Measurements from ENCODE around the gene CBX4.
"Not testable (repeated sequence)": the region's sequence is repeated elsewhere in the genome, so short reads cannot be mapped to it uniquely, and the experiment has no call there.

CBX4 gene

DNA sequence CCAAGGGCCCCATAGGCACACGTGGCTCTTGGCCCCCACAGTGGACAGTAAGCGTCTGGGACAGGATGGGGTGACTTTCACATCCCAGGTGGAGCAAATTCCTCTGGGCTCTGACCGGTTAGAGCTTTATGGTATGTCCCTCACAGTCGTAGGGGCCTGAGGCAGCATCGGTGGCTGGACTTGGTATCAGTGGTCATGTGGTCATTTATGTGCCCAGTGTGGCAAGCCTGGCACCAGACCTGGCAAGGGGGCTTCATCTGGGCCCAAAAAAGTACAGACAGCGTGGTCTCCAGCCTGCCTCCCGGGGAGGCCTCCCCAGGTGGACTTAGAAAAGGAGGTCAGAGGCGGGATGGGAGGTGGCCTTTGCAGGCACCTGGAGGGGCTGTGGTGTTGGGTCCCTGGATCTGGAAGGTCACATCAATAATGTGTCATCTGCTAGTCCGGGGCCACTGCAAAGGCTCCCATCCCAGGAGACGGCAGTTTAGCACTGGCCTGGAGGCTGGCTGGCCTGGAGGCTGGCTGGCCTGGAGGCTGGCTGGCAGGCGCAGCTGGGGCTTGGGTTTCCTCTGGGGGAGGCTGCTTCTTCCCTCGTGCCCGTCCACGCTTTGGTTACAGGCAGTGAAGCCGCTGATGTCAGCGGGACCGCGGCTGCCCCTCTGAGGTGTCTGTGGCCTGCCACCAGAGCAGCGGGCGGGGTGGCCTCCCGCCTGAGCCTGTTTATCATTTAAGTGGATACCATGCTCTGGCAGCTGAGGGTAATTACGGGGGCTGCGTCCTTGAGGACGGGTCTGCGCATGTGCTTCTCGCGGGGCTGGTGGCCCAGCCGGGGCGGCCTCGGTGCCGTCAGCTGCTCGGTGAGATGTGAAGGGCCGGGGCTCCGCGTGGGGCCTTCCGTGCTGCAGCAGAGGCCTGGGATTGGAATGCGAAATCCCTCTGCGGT, 20.7 kb upstream of the CBX4 start:
- DNase-seq (ENCODE audit: low read depth in 2 of 2): no peak

DNA sequence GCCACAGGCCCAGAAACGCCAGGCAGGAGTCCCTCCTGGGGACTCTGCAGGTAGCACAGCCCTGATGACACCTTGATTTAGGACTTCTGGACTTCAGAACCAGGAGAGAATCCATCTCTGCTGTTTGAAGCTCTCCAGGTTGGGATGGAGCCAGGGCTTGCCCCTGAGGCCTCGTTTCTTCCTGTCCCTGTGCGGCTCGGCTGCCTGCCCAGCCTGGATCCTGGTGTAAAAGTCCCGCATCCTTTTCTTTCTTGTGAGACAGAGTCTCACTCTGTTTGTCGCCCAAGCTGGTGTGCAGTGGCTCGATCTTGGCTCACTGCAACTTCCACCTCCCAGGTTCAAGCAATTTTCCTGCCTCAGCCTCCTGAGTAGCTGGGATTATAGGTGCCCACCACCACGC, 17.9 kb upstream of the CBX4 start:
- DNase-seq (ENCODE audit: low read depth in 2 of 2): no peak

DNA sequence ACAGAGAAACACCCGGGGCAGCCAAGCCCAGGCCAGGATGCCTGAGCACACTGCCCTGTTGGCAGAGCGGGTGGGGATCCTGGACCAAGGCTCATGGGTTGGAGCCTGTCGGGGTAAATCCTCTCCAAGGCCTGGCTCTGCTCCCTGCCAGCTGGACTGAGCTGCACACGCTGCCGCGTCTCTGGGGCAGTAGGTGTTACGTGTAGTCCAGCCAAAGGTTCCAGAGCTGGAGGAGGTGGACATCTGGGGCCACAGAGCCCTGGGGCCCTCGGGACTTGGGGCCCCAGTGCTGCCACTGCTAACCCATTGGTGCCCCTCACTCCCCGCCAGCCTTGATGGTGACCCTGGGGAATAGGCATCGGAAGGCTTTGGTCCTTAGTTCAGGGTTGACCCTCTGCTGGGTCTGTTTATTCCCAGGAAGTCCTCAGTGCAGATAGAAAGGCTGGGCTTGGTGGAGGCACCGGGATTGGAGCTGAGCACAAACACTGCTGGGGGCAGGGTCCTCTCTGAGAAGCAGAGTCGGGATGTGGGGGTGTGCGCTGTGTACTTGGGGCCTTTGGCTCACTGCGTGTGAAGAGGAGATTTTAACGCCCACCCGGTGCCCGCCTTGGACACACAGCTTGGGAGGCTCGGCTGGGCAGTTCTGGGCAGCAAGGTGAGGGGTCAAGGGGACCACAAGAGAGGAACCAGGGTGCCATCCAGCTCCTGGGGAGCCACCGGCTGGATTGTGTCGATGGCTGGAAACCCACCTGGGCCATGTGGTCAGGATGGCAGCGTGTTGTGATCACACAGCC, 16.3 kb upstream of the CBX4 start:
- no peak for DNase-seq (ENCODE audit: low read depth in 2 of 2)

DNA sequence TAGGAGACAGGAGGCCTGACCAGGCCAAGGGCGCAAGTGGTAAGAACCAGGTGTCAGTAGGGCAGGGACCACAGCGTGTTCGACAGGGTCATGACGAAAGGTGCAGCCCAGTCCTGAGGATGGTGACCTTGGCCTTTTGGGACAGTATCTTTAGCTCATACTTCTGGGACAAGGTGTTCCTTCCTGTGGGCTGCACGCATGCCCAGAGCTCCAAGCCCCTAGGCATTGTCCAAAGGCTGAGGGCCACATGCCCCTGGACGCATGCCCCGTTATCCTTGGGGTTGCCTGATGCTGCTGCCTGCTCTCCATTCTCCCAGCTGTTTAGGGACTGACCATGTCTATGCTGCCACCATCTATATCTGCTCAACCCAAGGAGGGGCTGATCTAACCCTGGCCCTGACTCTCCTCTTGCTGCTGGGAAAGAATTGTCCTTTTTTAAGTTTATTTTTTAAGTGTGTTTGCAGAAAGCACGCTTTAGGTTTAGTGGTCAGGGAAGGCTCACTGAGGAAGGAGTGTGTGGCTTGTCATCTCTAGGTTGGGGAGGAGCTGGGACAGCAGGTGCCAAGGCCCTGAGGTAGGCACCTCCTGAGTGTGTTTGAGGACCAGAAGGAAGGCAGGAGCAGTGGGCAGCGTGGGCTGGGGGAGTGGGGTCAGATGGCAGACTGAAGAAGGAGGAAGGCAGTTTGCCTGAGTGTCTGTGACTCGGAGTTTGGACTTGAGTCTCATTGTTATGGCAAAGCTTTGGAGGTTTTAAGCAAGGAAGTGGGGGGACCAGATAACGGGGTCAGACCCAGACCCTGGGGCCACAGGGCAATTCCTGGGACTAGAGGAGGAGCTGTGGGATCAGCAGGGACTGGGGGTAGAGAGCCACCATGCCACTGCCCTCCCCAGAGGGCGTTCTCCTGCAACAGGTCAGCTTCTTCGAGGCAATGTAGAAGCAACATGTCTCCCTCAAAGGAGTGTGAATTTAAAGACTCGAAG, 15.1 kb upstream of the CBX4 start:
- DNase-seq (ENCODE audit: low read depth in 2 of 2): no peak

DNA sequence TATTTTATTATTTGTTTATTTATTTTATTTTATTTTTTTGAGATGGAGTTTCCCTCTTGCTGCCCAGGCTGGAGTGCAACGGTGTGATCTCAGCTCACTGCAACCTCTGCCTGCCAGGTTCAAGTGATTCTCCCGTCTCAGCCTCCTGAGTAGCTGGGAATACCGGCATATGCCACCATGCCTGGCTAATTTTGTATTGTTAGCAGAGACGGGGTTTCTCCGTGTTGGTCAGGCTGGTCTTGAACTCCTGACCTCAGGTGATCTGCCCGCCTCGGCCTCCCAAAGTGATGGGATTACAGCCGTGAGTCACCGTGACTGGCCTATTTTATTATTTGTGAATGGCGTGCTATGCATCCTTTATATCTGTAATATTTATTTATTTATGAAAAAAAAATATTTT, 13.9 kb upstream of the CBX4 start:
- DNase-seq (ENCODE audit: low read depth in 2 of 2): not testable (repeated sequence)

DNA sequence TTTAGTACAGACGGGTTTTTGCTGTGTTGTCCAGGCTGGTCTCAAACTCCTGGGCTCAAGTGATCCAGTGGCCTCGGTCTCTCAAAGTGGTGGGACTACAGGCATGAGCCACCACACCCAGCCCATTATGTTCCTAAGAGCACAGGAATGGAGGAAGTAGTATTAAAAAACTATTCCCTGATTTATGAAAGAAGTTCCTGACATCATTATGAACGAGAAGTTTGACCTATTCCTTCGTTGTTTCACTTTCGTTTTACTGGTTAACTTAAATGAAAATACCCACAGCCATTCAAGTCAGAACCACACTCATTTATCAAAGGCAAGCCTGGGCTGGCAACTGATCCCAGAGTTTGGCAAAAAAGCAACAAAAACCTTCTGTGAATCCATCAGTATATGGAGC, 13.5 kb upstream of the CBX4 start:
- DNase-seq (ENCODE audit: low read depth in 2 of 2): no peak

DNA sequence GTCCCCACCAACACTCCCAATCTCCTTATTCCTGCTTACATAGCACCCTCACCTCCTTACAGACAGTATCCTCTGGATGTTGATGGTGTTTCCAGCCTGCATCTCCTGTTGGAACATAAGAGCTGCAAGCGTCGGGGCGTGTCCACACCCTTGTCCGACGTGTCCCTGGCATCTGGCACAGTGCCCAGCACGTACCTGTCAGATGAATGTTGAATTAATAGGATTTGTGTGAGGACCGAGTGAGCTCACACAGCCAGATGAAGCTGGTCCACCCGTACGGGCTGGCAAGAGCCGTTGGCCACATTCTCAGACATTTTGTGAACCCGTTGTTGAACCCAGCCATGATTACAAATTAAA, 12.2 kb upstream of the CBX4 start:
- no peak for DNase-seq (ENCODE audit: low read depth in 2 of 2)

DNA sequence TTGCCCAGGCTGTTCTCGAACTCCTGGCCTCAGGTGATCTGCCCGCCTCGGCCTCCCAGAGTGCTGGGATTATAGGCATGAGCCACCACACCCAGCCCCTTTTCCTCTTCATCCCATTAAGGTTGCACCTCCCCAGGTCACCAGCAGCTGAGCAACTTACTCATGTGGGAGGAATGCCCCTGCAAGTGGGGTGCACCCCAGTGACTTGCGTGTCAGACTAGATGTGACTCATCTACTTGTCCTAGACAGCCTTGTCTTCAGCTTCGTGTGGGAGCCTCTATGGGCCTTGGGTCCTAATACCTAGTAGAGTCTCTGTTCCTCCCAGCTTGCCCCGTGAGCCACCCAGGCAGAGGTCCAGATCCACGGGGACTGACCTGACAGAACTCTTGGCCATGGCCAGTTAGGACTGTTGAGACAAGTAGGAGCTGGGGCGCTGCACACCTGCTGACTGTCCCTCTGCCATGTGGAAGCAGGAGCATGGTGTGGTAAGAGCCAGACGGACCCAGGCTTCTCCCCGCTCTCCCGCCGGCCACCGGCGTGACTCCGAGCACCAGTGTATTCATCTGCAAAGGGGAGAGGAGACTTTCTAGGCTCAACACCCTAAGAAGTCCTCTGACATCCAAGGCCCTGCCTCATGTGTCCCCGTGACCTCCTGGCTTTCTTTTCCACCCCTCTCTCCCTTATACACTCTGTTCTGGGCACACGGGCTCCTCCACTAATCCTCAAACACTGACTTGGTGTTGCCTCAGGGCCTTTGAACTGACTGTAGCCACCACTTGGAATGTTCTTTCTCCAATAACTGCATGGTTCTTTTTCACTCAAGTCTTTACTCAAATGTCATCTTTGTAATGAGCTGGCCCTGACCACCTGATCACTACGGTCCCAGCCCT, 11.6 kb upstream of the CBX4 start:
- DNase-seq (ENCODE audit: low read depth in 2 of 2): no peak

DNA sequence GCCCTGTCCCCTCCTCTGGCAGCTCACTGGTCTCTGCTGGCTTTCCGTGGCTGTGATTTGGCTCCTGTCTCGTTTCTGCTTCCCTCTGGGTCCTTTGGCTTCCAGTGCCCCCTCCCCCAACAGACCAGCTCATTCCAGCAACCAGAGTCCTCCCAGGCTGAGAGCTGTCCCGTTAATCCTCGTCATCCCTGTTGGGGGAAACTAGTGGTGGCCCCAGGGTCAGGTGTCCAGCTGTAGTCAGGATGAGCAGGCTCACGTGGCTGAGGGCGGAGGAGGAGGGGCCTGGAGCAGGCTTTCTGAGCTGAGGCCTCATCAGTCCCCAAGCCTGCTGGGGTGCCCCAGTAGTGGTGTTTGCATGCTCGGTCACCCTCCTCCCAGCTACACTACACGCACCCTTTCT, 10.7 kb upstream of the CBX4 start:
- DNase-seq (ENCODE audit: low read depth in 2 of 2): no peak

DNA sequence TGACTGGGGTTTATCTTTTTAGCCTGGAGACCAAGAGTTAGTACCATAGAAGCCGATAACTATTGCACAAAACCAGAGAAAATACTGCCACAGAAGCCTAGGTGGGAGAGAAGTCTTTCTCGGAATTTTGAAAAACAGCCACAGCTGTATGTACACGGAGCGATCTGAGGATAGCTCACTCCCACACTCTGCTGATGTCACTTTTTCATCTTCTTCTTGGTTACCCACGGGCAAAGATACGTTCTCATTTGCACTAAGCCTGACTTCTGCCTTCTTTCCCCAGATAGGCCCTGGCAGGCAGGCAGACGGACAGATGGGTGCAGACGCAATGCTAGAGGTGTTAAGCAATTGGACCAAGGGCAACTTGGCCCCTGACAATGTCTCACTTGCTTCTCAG, 9.1 kb upstream of the CBX4 start:
- DNase-seq (ENCODE audit: low read depth in 2 of 2): no peak

DNA sequence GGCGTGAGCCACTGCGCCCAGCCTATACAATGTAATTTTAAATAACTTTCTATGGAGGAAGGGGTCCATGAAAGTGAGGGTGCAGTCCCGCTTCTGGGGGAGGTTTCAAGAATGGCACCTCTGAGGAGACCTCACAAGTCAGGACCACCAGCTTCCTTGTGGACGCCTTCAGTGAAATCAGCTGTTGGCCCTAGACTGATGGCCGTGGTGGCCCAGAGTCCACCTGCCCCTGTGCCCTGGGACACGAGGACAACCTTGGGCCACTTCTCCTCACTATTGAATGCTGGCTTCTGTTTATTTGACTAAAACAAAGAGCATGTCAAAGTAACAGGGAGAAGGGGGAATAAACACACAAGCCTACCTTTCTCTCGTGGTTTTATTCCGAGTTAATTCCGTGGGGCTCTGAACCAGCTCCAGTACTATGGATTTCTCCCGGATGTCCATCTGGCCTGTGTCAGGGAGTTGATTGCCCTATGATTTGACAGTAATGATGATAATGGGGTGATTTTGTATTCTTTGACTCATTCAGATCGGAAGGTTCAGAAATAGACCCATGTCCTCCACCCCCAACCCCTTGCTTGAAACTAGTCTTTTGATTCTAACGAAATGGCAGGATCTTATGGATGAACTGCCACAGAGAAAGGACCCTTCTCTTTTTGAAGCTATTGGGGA, 8.6 kb upstream of the CBX4 start:
- DNase-seq (ENCODE audit: low read depth in 2 of 2): no peak

DNA sequence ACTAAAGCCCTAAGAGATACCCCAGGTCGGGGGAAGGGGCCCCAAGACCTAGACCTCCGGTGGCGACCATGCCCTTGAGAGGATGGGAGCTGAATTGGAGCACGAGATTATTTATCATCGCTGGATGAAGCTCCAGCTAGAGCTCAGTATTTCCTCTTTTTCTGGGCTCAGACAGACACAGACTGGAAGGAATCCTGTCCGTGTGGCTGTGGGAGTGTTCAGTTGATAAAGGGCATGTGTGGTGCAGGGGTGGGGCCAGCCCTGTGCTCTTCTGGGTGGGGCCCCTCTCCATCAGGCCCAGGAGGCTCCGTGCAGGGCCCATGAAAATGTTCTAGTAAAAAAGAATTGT, 6.3 kb upstream of the CBX4 start:
- DNase-seq (ENCODE audit: low read depth in 2 of 2): no peak

DNA sequence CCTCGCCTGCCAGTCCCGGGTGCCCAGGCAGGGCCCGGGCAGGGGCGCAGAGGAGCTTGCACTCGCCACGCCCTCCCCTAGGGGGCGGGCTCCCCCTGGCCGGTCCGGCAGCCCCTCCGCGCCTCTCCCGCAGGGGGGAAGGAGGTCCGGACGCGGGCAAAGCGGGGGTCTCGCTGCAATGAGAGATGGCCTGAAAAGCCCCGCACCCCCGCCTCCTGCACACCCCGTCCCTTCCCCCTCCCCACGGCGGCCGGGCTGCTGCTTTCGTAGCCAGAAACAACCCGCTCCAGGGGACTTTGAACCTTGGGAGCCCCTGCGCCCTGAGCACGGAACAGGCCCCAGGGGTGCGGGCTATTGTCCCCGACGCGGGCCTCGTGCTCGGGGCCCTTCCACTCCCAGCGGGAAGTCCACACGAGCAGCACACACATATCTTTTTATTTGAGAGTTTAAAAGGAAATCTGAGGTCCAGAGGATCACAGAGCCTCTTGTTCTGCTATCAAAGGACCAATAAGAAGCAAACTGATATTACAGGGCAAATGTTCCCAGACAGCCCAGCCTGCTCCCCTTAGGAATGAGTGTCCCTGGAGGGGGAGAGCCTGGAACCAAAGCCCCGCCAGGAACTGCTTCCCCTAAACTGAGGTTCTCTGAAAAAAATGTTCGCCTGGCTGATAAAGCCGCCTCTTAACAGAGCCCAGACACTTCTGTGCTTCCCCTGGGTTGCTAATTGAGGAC, 5.8 kb upstream of the CBX4 start:
- DNase-seq (ENCODE audit: low read depth in 2 of 2): peak in 1 of 2 donors; percentile 34

DNA sequence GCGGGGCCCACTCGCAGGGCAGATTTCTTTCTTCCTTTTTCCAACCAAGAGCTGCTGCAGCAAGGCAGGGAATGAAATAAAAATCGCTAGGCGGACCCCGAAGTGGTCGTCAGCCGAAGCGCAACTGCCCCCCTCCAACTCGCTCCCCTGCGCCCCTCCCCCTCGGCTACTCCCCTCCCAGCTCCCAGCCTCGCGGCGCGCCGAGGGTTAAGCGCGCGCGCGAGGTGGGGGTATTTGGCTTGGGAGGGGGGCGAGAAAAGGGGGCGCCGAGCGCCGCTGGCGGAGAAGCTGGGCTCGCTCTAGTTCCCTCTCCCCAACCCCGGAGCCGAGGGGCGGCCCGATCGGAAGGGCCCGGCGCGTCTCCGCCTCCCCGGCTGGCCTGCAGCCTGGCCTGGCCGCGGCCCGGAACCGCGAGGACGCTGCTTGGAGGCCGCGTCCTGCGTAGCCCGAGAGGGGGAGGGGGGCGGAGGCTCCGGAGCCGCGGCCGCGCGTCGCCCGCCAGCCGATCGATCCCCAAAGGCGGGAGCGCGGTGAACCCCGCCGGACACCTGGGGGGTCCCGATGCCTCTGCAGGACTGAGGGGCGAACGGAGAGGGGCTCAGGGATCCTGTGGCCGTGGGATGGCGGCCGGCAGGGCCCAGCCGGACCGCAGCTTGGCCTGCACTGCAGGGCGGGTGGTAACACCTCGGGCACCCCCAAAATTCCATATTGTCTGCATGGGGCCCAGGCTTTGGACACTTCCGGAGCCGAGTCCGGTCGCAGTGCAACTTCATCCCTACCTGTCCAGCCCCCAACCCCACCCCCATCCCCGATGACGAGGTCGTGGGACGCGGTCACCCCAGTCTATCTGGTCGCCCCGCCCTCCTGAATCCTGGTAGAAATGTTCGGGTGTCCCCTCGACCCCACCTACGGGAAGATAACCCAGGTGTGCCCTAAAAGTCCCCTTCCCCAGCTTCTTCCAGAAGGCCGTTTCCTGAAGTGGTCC, 4.9 kb upstream of the CBX4 start:
- no peak for DNase-seq (ENCODE audit: low read depth in 2 of 2)

DNA sequence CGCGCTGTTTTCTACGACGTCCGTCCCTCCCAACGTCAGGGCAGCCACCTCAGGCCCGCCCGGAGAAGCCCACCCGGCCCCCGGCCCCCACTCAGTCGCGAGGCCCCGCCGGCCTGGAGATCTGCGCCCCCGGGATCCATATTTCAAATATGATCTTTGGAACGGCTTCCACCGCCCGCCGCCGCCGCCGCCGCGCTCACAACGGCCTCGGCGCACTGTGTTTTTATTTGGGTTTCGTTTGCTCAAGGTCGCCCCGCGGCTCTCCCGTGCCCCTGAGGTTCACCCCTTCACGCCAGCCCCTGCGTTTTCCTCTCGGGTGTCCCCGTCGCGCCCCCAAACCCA, 4.2 kb upstream of the CBX4 start:
- DNase-seq (ENCODE audit: low read depth in 2 of 2): no peak

DNA sequence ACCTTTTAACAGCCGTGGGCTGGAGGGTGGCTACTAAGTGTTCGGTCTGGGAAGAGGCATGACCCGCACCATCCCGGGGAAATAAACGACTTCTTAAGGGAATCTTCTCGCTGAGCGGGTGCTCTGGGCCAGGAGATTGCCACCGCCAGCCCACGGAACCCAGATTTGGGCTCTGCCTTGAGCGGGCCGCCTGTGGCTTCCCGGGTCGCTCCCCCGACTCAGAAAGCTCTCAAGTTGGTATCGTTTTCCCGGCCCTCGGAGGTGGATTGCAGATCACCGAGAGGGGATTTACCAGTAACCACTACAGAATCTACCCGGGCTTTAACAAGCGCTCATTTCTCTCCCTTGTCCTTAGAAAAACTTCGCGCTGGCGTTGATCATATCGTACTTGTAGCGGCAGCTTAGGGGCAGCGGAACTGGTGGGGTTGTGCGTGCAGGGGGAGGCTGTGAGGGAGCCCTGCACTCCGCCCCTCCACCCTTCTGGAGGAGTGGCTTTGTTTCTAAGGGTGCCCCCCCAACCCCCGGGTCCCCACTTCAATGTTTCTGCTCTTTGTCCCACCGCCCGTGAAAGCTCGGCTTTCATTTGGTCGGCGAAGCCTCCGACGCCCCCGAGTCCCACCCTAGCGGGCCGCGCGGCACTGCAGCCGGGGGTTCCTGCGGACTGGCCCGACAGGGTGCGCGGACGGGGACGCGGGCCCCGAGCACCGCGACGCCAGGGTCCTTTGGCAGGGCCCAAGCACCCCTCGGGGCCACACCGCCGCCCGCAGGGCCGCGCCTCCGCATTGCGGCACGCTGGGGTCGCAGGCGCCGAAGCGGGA, 3.6 kb upstream of the CBX4 start:
- DNase-seq (ENCODE audit: low read depth in 2 of 2): no peak

DNA sequence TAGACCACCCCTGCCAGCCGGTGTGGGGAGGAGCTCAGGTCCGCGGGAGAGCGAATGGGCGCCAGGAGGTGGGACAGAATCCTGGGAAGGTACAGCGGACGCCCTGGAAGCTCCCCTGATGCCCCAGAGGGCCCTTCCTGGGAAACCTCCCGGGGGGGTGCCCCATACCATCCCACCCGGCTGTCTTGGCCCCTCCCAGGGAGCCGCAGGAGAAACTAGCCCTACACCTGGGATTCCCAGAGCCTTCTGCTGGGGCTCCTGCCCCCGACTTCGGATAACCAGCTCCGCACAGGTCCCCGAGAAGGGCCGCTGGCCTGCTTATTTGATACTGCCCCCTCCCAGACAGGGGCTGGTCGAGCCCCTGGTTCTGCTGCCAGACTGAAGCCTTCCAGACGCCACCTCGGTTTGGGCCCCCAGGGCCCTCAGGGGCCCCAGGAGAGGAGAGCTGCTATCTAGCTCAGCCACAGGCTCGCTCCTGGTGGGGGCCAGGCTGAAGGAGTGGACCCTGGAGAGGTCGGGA, 3.0 kb upstream of the CBX4 start:
- DNase-seq (ENCODE audit: low read depth in 2 of 2): no peak

Measured in stimulated activated CD4-positive, alpha-beta T cell treated with anti-CD3 and anti-CD28 coated beads, Interleukin-4, amount 100 ng/mL, for 48 hours (primary cell).